ENCODE data around the gene ARHGAP12.

The ARHGAP12 gene

DNA sequence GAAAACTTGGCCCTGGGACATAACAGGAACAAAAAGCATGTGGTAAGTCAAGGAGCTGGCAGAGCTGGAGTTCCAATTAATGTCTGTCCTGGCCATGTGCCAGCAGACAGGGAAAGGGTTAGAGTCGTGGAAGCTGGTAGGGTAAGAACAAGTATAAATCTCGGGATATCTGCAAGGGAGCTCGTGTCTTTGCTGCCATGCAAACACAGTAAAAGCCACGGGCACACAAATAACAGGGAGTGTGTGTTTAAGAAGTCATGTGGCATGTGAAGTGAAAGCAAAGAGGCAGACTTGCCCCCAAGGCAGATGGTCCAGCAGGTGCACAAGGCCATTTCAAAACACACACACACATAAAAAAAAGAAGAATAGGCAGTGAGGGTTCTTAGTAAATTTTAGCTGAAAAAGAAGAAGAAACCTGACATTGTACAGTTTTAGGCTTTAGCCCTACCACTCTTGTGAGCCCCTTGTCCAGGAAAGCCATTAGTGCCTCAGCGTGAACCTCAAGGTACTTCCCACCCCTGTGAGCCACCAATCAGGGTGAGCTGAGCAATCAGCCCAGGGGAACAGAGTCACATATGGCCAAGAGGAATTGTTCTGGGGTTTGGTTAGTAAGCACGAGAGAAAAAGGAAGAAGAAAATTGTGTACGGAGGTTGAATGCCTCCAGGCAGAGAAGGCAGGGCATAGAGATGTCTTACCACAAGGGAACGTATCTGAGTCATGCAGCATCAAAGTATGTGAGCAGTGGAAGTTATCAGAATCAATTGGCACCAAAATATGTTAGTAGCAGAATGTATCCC, 32.8 kb upstream of the ARHGAP12 start:
- no peaks in the 10 kb centered on the region for H3K36me3 ChIP-seq (ENCODE audit: control insufficient read depth in 2 of 2, insufficient read depth in 2 of 2, low read length in 2 of 2)
- no peaks in the 10 kb centered on the region for H3K27me3 ChIP-seq (ENCODE audit: control insufficient read depth in 2 of 2, insufficient read depth in 2 of 2, low read length in 2 of 2)
- H3K4me1 ChIP-seq (ENCODE audit: control insufficient read depth in 2 of 2, insufficient read depth in 2 of 2, low read length in 2 of 2): peaks cover 0 to 6% of the 10 kb centered on the region in 2 donors
- H3K4me3 ChIP-seq (ENCODE audit: low read length in 2 of 2): peak overlapping the region in 1 of 2 donors; percentile 13
- H3K27ac ChIP-seq (ENCODE audit: low read depth in 2 of 2, low read length in 2 of 2): no peak overlapping the region
- no peak overlapping the region for H3K9ac ChIP-seq (ENCODE audit: low read depth in 1 of 2, low read length in 2 of 2)
- H3K9me3 ChIP-seq (ENCODE audit: control insufficient read depth in 2 of 2, low read length in 2 of 2): no peaks in the 10 kb centered on the region

GRCh38 chr10:31959461-31960173, 31.0 kb upstream of the ARHGAP12 start:
- Histone ChIP-seq H3K36me3 (ENCODE audit: control insufficient read depth in 2 of 2, insufficient read depth in 2 of 2, low read length in 2 of 2) (no peaks in the 10 kb centered on the region), H3K27me3 (ENCODE audit: control insufficient read depth in 2 of 2, insufficient read depth in 2 of 2, low read length in 2 of 2) (no peaks in the 10 kb centered on the region), H3K9me3 (ENCODE audit: control insufficient read depth in 2 of 2, low read length in 2 of 2) (no peaks in the 10 kb centered on the region), H3K4me3 (ENCODE audit: low read length in 2 of 2) (no peak overlapping the region), H3K4me1 (ENCODE audit: control insufficient read depth in 2 of 2, insufficient read depth in 2 of 2, low read length in 2 of 2) (peaks cover 0 to 6% of the 10 kb centered on the region in 2 donors), H3K27ac (ENCODE audit: low read depth in 2 of 2, low read length in 2 of 2) (no peak overlapping the region), H3K9ac (ENCODE audit: low read depth in 1 of 2, low read length in 2 of 2) (no peak overlapping the region)

DNA sequence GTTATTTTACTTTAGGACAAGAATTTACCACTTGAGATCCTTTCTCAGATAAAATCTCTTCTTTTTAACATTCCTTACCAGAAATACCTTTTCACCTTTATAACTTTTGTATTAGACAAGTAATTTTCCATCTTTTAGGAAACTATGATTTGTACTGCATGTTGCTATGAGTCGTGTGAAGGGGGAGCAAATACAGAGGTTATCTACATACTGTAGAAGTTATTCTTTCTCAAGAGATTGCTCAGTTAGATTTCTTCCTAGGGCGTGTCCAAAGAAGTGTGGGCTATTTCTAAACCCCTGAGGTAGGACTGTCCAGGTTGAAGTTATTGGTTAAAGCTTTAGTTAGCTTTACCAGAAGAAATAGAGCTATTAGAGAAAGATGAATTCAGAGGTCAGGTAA, 30.2 kb upstream of the ARHGAP12 start:
- Histone ChIP-seq H3K9me3 (ENCODE audit: control insufficient read depth in 2 of 2, low read length in 2 of 2) (no peaks in the 10 kb centered on the region), H3K27ac (ENCODE audit: low read depth in 2 of 2, low read length in 2 of 2) (no peak overlapping the region), H3K9ac (ENCODE audit: low read depth in 1 of 2, low read length in 2 of 2) (no peak overlapping the region), H3K36me3 (ENCODE audit: control insufficient read depth in 2 of 2, insufficient read depth in 2 of 2, low read length in 2 of 2) (no peaks in the 10 kb centered on the region), H3K4me1 (ENCODE audit: control insufficient read depth in 2 of 2, insufficient read depth in 2 of 2, low read length in 2 of 2) (peaks cover 0 to 6% of the 10 kb centered on the region in 2 donors), H3K4me3 (ENCODE audit: low read length in 2 of 2) (no peak overlapping the region), H3K27me3 (ENCODE audit: control insufficient read depth in 2 of 2, insufficient read depth in 2 of 2, low read length in 2 of 2) (no peaks in the 10 kb centered on the region)

DNA sequence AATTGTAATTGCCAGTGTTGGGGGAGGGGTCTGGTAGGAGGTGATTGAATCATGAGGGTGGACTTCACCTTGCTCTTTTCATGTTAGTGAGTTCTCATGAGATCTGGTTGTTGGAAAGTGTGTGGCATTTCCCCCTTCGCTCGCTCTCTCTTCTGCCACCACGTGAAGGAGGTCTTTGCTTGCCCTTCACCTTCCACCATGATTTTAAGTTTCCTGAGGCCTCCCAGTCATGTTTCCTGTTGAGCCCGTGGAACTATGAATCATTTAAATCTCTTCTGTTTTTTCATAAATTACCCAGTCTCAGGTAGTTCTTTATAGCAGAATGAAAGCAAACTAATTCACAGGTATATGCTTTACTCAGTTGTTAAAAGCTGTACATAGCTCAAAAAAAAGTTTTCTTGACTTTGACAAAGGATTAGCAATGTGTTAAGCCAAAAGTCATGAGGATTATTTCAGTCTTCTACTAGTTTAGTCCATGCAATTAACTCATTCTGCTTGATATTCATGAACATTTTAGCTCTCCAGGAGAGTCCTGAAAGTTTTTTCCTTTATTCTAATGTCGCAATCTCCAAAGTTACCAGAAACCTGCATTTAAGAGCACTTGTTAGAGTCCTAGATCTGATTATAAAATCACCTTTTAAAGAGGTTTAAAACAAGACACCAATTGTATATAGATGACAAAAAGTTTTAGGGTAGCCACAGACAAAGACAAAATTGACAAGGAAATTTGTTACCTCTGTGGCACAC, 27.7 kb upstream of the ARHGAP12 start:
- no peak overlapping the region for H3K4me3 ChIP-seq (ENCODE audit: low read length in 2 of 2)
- no peaks in the 10 kb centered on the region for H3K27me3 ChIP-seq (ENCODE audit: control insufficient read depth in 2 of 2, insufficient read depth in 2 of 2, low read length in 2 of 2)
- H3K27ac ChIP-seq (ENCODE audit: low read depth in 2 of 2, low read length in 2 of 2): no peak overlapping the region
- no peak overlapping the region for H3K9ac ChIP-seq (ENCODE audit: low read depth in 1 of 2, low read length in 2 of 2)
- H3K36me3 ChIP-seq (ENCODE audit: control insufficient read depth in 2 of 2, insufficient read depth in 2 of 2, low read length in 2 of 2): no peaks in the 10 kb centered on the region
- no peaks in the 10 kb centered on the region for H3K9me3 ChIP-seq (ENCODE audit: control insufficient read depth in 2 of 2, low read length in 2 of 2)
- H3K4me1 ChIP-seq (ENCODE audit: control insufficient read depth in 2 of 2, insufficient read depth in 2 of 2, low read length in 2 of 2): peaks cover 0 to 6% of the 10 kb centered on the region in 2 donors

GRCh38 chr10:31954410-31955191, 26.0 kb upstream of the ARHGAP12 start:
- Histone ChIP-seq H3K27me3 (ENCODE audit: control insufficient read depth in 2 of 2, insufficient read depth in 2 of 2, low read length in 2 of 2) (no peaks in the 10 kb centered on the region), H3K4me1 (ENCODE audit: control insufficient read depth in 2 of 2, insufficient read depth in 2 of 2, low read length in 2 of 2) (no peaks in the 10 kb centered on the region), H3K9me3 (ENCODE audit: control insufficient read depth in 2 of 2, low read length in 2 of 2) (no peaks in the 10 kb centered on the region), H3K36me3 (ENCODE audit: control insufficient read depth in 2 of 2, insufficient read depth in 2 of 2, low read length in 2 of 2) (no peaks in the 10 kb centered on the region), H3K27ac (ENCODE audit: low read depth in 2 of 2, low read length in 2 of 2) (no peak overlapping the region), H3K4me3 (ENCODE audit: low read length in 2 of 2) (no peak overlapping the region), H3K9ac (ENCODE audit: low read depth in 1 of 2, low read length in 2 of 2) (no peak overlapping the region)

- Histone ChIP-seq H3K27ac (ENCODE audit: low read depth in 2 of 2, low read length in 2 of 2) (no peak overlapping the region), H3K9me3 (ENCODE audit: control insufficient read depth in 2 of 2, low read length in 2 of 2) (no peaks in the 10 kb centered on the region), H3K9ac (ENCODE audit: low read depth in 1 of 2, low read length in 2 of 2) (no peak overlapping the region), H3K4me1 (ENCODE audit: control insufficient read depth in 2 of 2, insufficient read depth in 2 of 2, low read length in 2 of 2) (no peaks in the 10 kb centered on the region), H3K4me3 (ENCODE audit: low read length in 2 of 2) (no peak overlapping the region), H3K36me3 (ENCODE audit: control insufficient read depth in 2 of 2, insufficient read depth in 2 of 2, low read length in 2 of 2) (no peaks in the 10 kb centered on the region), H3K27me3 (ENCODE audit: control insufficient read depth in 2 of 2, insufficient read depth in 2 of 2, low read length in 2 of 2) (no peaks in the 10 kb centered on the region)
Measured at GRCh38 chr10:31953480-31953879, 24.8 kb upstream of the ARHGAP12 start.

- H3K27ac ChIP-seq (ENCODE audit: low read depth in 2 of 2, low read length in 2 of 2): no peak overlapping the region
- no peaks in the 10 kb centered on the region for H3K9me3 ChIP-seq (ENCODE audit: control insufficient read depth in 2 of 2, low read length in 2 of 2)
- H3K4me3 ChIP-seq (ENCODE audit: low read length in 2 of 2): no peak overlapping the region
- no peak overlapping the region for H3K9ac ChIP-seq (ENCODE audit: low read depth in 1 of 2, low read length in 2 of 2)
- H3K36me3 ChIP-seq (ENCODE audit: control insufficient read depth in 2 of 2, insufficient read depth in 2 of 2, low read length in 2 of 2): no peaks in the 10 kb centered on the region
- H3K4me1 ChIP-seq (ENCODE audit: control insufficient read depth in 2 of 2, insufficient read depth in 2 of 2, low read length in 2 of 2): no peaks in the 10 kb centered on the region
- H3K27me3 ChIP-seq (ENCODE audit: control insufficient read depth in 2 of 2, insufficient read depth in 2 of 2, low read length in 2 of 2): no peaks in the 10 kb centered on the region
Measured at GRCh38 chr10:31953080-31953479, 24.4 kb upstream of the ARHGAP12 start.

GRCh38 chr10:31952066-31952465, 23.4 kb upstream of the ARHGAP12 start:
- Histone ChIP-seq H3K9ac (ENCODE audit: low read depth in 1 of 2, low read length in 2 of 2) (no peak overlapping the region), H3K4me3 (ENCODE audit: low read length in 2 of 2) (no peak overlapping the region), H3K27ac (ENCODE audit: low read depth in 2 of 2, low read length in 2 of 2) (no peak overlapping the region), H3K4me1 (ENCODE audit: control insufficient read depth in 2 of 2, insufficient read depth in 2 of 2, low read length in 2 of 2) (peaks cover 0 to 9% of the 10 kb centered on the region in 2 donors), H3K27me3 (ENCODE audit: control insufficient read depth in 2 of 2, insufficient read depth in 2 of 2, low read length in 2 of 2) (no peaks in the 10 kb centered on the region), H3K9me3 (ENCODE audit: control insufficient read depth in 2 of 2, low read length in 2 of 2) (no peaks in the 10 kb centered on the region), H3K36me3 (ENCODE audit: control insufficient read depth in 2 of 2, insufficient read depth in 2 of 2, low read length in 2 of 2) (no peaks in the 10 kb centered on the region)

GRCh38 chr10:31949266-31949665, 20.6 kb upstream of the ARHGAP12 start:
- Histone ChIP-seq H3K36me3 (ENCODE audit: control insufficient read depth in 2 of 2, insufficient read depth in 2 of 2, low read length in 2 of 2) (no peaks in the 10 kb centered on the region), H3K9me3 (ENCODE audit: control insufficient read depth in 2 of 2, low read length in 2 of 2) (no peaks in the 10 kb centered on the region), H3K27ac (ENCODE audit: low read depth in 2 of 2, low read length in 2 of 2) (no peak overlapping the region), H3K27me3 (ENCODE audit: control insufficient read depth in 2 of 2, insufficient read depth in 2 of 2, low read length in 2 of 2) (no peaks in the 10 kb centered on the region), H3K4me1 (ENCODE audit: control insufficient read depth in 2 of 2, insufficient read depth in 2 of 2, low read length in 2 of 2) (peaks cover 0 to 10% of the 10 kb centered on the region in 2 donors), H3K4me3 (ENCODE audit: low read length in 2 of 2) (no peak overlapping the region), H3K9ac (ENCODE audit: low read depth in 1 of 2, low read length in 2 of 2) (no peak overlapping the region)
